K562 (cell line): ENCODE measurements around the gene CPN2.

ENCODE experiments used
- DIDO1 ChIP-seq: fragments of 450-650 bp; IDR thresholded peaks from 2 replicates; pipeline ENCODE4 v1.6.1; 2016; ENCODE audit warnings: low read depth, missing biosample characterization, missing genetic modification characterization
- PRDM10 ChIP-seq: fragments of 450-650 bp; IDR thresholded peaks from 2 replicates; pipeline ENCODE4 v1.6.1; 2018; ENCODE audit not compliant: partially characterized antibody
- REST ChIP-seq, 2 experiments: fragments of 450-650 bp; formaldehyde crosslinking in 1 of 2; IDR thresholded peaks; 2 replicates each; pipeline versions ENCODE4 v1.4.0 to v1.6.1; 2014 to 2020; ENCODE audit warnings: mild to moderate bottlenecking in 2 of 2, borderline replicate concordance in 1 of 2, low read depth in 1 of 2
- ZFP1 ChIP-seq: fragments of 450-650 bp; formaldehyde crosslinking; IDR thresholded peaks from 2 replicates; pipeline ENCODE4 v1.4.0; 2020; ENCODE audit warnings: mild to moderate bottlenecking, mixed read lengths
- TF ChIP-seq, protein P1 (sequence below), 3 experiments: IDR thresholded peaks in 2 of 3; conservative IDR thresholded peaks in 1 of 3; 2 replicates each; pipeline ENCODE4 v1.5.1; 2011 to 2012; ENCODE audit warnings: low read length in 3 of 3, mild to moderate bottlenecking in 3 of 3, control low read depth in 2 of 3, improper control_type of control experiment in 1 of 3, inconsistent platforms in 1 of 3, low read depth in 1 of 3, mixed read lengths in 1 of 3, moderate library complexity in 1 of 3; ENCODE audit not compliant: insufficient read depth in 2 of 3

DNA sequence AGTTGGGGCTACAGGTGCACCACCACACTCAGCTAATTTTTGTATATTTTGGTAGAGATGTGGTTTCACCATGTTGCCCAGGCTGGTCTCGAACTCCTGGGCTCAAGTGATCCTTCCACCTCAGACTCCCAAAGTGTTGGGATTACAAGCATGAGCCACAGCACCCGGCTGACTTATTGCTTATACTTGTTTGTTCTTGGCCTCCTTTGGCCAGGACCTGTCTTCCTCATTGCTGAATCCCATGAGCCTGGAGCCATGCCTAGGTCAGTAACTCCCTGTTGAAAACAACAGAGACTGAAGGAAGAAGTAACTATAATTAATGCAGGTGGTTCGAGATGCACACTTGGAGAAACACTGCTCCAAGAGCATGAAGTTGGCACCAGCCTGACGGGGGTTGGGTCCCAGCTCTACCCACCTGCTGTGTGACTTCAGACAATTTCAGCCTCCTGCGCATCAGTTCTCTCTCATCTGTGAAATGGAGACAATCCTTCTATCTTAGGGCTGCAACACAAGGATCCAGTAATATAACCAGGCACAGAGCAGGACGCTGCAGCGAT lies 38.9 kb downstream of the CPN2 start:
- no peak for TF ChIP-seq DIDO1 (tag)
- no peak for TF ChIP-seq ZFP1 (CRISPR knock-in tag)
- TF ChIP-seq PRDM10 = no peak
- TF ChIP-seq, protein P1, sequence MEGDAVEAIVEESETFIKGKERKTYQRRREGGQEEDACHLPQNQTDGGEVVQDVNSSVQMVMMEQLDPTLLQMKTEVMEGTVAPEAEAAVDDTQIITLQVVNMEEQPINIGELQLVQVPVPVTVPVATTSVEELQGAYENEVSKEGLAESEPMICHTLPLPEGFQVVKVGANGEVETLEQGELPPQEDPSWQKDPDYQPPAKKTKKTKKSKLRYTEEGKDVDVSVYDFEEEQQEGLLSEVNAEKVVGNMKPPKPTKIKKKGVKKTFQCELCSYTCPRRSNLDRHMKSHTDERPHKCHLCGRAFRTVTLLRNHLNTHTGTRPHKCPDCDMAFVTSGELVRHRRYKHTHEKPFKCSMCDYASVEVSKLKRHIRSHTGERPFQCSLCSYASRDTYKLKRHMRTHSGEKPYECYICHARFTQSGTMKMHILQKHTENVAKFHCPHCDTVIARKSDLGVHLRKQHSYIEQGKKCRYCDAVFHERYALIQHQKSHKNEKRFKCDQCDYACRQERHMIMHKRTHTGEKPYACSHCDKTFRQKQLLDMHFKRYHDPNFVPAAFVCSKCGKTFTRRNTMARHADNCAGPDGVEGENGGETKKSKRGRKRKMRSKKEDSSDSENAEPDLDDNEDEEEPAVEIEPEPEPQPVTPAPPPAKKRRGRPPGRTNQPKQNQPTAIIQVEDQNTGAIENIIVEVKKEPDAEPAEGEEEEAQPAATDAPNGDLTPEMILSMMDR (IDR thresholded peaks at IDR 0.05 in 2 of 3, conservative IDR thresholded peaks at IDR 0.05 in 1 of 3; ENCODE audit: insufficient read depth in 2 of 3, low read depth in 1 of 3, low read length in 3 of 3) = no peak
- no peak for TF ChIP-seq REST (IDR thresholded peaks at IDR 0.05; ENCODE audit: borderline replicate concordance)
- TF ChIP-seq REST (CRISPR knock-in tag; IDR thresholded peaks at IDR 0.05; ENCODE audit: low read depth) = no peak
